ENCODE measurements around the gene IL36A. TPM values are rescaled to one million over a fixed set of nuclear protein-coding genes. Genes with fewer than 3 reads are reported as not detected.

Gene IL36A
- total RNA-seq, 2 experiments from 2014 or later, result 0.29 to 0.53 TPM

- ChIA-PET CTCF (interaction anchor here (1.6 kb wide), 1 partner anchor 86 kb away, joined by 4 read pairs; no protein-coding TSS in a partner anchor), POLR2A (no interaction called here)
- H3K9me3 Mint-ChIP-seq (ENCODE audit: insufficient read depth), result no peaks in the 10 kb centered on the region
- DNase-seq (no peak), ATAC-seq (no peak)
- no peaks in the 10 kb centered on the region for H3K4me1 Mint-ChIP-seq (ENCODE audit: low read depth)
- H3K27ac Mint-ChIP-seq, result no peak overlapping the region
- peaks cover 41% of the 10 kb centered on the region for H3K27me3 Mint-ChIP-seq (ENCODE audit: low read depth)
- H3K36me3 Mint-ChIP-seq (ENCODE audit: low read depth), result no peaks in the 10 kb centered on the region
- no peak overlapping the region for H3K4me3 Mint-ChIP-seq
Measured at GRCh38 chr2:113027691-113028090, 22.4 kb downstream of the IL36A start.

GRCh38 chr2:113028112-113028511, 22.9 kb downstream of the IL36A start:
- DNase-seq (no peak), ATAC-seq (no peak)
- CTCF ChIA-PET, result interaction anchor here (1.6 kb wide), 1 partner anchor 86 kb away, joined by 4 read pairs; no protein-coding TSS in a partner anchor
- peaks cover 40% of the 10 kb centered on the region for H3K27me3 Mint-ChIP-seq (ENCODE audit: low read depth)
- no peak overlapping the region for H3K4me3 Mint-ChIP-seq
- no peak overlapping the region for H3K27ac Mint-ChIP-seq
- H3K36me3 Mint-ChIP-seq (ENCODE audit: low read depth), result no peaks in the 10 kb centered on the region
- H3K9me3 Mint-ChIP-seq (ENCODE audit: insufficient read depth), result no peaks in the 10 kb centered on the region
- no peaks in the 10 kb centered on the region for H3K4me1 Mint-ChIP-seq (ENCODE audit: low read depth)
- POLR2A ChIA-PET, result no interaction called here

GRCh38 chr2:113032737-113033136, 27.5 kb downstream of the IL36A start:
- ATAC-seq, result no peak
- H3K27me3 Mint-ChIP-seq (ENCODE audit: low read depth), result peaks cover 21% of the 10 kb centered on the region
- H3K9me3 Mint-ChIP-seq (ENCODE audit: insufficient read depth), result no peaks in the 10 kb centered on the region
- H3K4me1 Mint-ChIP-seq (ENCODE audit: low read depth), result no peaks in the 10 kb centered on the region
- H3K27ac Mint-ChIP-seq, result no peak overlapping the region
- no peaks in the 10 kb centered on the region for H3K36me3 Mint-ChIP-seq (ENCODE audit: low read depth)
- no peak overlapping the region for H3K4me3 Mint-ChIP-seq
- POLR2A ChIA-PET, result no interaction called here
- DNase-seq, result no peak
- CTCF ChIA-PET, result interaction anchor here (1.1 kb wide), 1 partner anchor 47 kb away, joined by 5 read pairs; no protein-coding TSS in a partner anchor

GRCh38 chr2:113034016-113034415, 28.8 kb downstream of the IL36A start:
- Mint-ChIP-seq H3K27ac (no peak overlapping the region), H3K9me3 (ENCODE audit: insufficient read depth) (no peaks in the 10 kb centered on the region), H3K27me3 (ENCODE audit: low read depth) (peaks cover 11% of the 10 kb centered on the region), H3K4me1 (ENCODE audit: low read depth) (no peaks in the 10 kb centered on the region), H3K36me3 (ENCODE audit: low read depth) (no peaks in the 10 kb centered on the region), H3K4me3 (no peak overlapping the region)
- ATAC-seq (no peak), DNase-seq (no peak)
- CTCF ChIA-PET, result interaction anchor here (1.1 kb wide), 1 partner anchor 46 kb away, joined by 5 read pairs; no protein-coding TSS in a partner anchor
- POLR2A ChIA-PET, result no interaction called here

- H3K4me3 Mint-ChIP-seq, result no peak overlapping the region
- no peaks in the 10 kb centered on the region for H3K4me1 Mint-ChIP-seq (ENCODE audit: low read depth)
- no peak overlapping the region for H3K27ac Mint-ChIP-seq
- ATAC-seq, result no peak
- no peak for DNase-seq
- ChIA-PET CTCF (interaction anchor here (1.3 kb wide), 1 partner anchor 95 kb away, joined by 3 read pairs; no protein-coding TSS in a partner anchor), POLR2A (no interaction called here)
- H3K27me3 Mint-ChIP-seq (ENCODE audit: low read depth), result peaks cover 11% of the 10 kb centered on the region
- H3K36me3 Mint-ChIP-seq (ENCODE audit: low read depth), result no peaks in the 10 kb centered on the region
- H3K9me3 Mint-ChIP-seq (ENCODE audit: insufficient read depth), result no peaks in the 10 kb centered on the region
Measured at GRCh38 chr2:113036763-113037162, 31.5 kb downstream of the IL36A start.

- Mint-ChIP-seq H3K27ac (no peak overlapping the region), H3K9me3 (ENCODE audit: insufficient read depth) (no peaks in the 10 kb centered on the region), H3K36me3 (ENCODE audit: low read depth) (no peaks in the 10 kb centered on the region), H3K4me1 (ENCODE audit: low read depth) (no peaks in the 10 kb centered on the region), H3K27me3 (ENCODE audit: low read depth) (peaks cover 8% of the 10 kb centered on the region), H3K4me3 (no peak overlapping the region)
- DNase-seq (no peak), ATAC-seq (no peak)
- CTCF ChIA-PET, result interaction anchor here (1.0 kb wide), 1 partner anchor 14 kb away, joined by 3 read pairs; no protein-coding TSS in a partner anchor
- POLR2A ChIA-PET, result interaction anchor here (0.6 kb wide), 1 partner anchor 10 kb away, joined by 3 read pairs; no protein-coding TSS in a partner anchor
Measured at GRCh38 chr2:113038291-113038690, 33.0 kb downstream of the IL36A start.

- Mint-ChIP-seq H3K27ac (no peak overlapping the region), H3K4me1 (ENCODE audit: low read depth) (no peaks in the 10 kb centered on the region), H3K27me3 (ENCODE audit: low read depth) (peaks cover 6% of the 10 kb centered on the region), H3K36me3 (ENCODE audit: low read depth) (no peaks in the 10 kb centered on the region), H3K9me3 (ENCODE audit: insufficient read depth) (no peaks in the 10 kb centered on the region), H3K4me3 (no peak overlapping the region)
- ATAC-seq, result no peak
- ChIA-PET CTCF (interaction anchor here (1.0 kb wide), 1 partner anchor 13 kb away, joined by 3 read pairs; no protein-coding TSS in a partner anchor), POLR2A (no interaction called here)
- DNase-seq, result no peak
Measured at GRCh38 chr2:113039158-113039557, 33.9 kb downstream of the IL36A start.

- no peak overlapping the region for H3K27ac Mint-ChIP-seq
Measured at GRCh38 chr2:113039719-113040118, 34.5 kb downstream of the IL36A start.

GRCh38 chr2:113041871-113042270, 36.6 kb downstream of the IL36A start:
- CTCF ChIA-PET, result interaction anchor here (1.0 to 1.6 kb wide), 3 partner anchors 12 to 101 kb away, joined by 3 read pairs; no protein-coding TSS in a partner anchor
- H3K36me3 Mint-ChIP-seq (ENCODE audit: low read depth), result no peaks in the 10 kb centered on the region

More at GRCh38 chr2:113039719-113040118, 34.5 kb downstream of the IL36A start:
- no peaks in the 10 kb centered on the region for H3K4me1 Mint-ChIP-seq (ENCODE audit: low read depth)
- ATAC-seq, result no peak
- H3K36me3 Mint-ChIP-seq (ENCODE audit: low read depth), result no peaks in the 10 kb centered on the region
- H3K4me3 Mint-ChIP-seq, result no peak overlapping the region
- no peak for DNase-seq
- ChIA-PET POLR2A (no interaction called here), CTCF (no interaction called here)
- no peaks in the 10 kb centered on the region for H3K9me3 Mint-ChIP-seq (ENCODE audit: insufficient read depth)
- H3K27me3 Mint-ChIP-seq (ENCODE audit: low read depth), result peaks cover 6% of the 10 kb centered on the region

GRCh38 chr2:113046465-113046864, 41.2 kb downstream of the IL36A start:
- Mint-ChIP-seq H3K9me3 (ENCODE audit: insufficient read depth) (no peaks in the 10 kb centered on the region), H3K27ac (no peak overlapping the region), H3K4me1 (ENCODE audit: low read depth) (no peaks in the 10 kb centered on the region), H3K36me3 (ENCODE audit: low read depth) (no peaks in the 10 kb centered on the region), H3K4me3 (no peak overlapping the region), H3K27me3 (ENCODE audit: low read depth) (peaks cover 8% of the 10 kb centered on the region)
- no peak for DNase-seq
- ATAC-seq, result no peak
- ChIA-PET POLR2A (no interaction called here), CTCF (no interaction called here)

More at GRCh38 chr2:113041871-113042270, 36.6 kb downstream of the IL36A start:
- Mint-ChIP-seq H3K27ac (no peak overlapping the region), H3K4me1 (ENCODE audit: low read depth) (no peaks in the 10 kb centered on the region), H3K27me3 (ENCODE audit: low read depth) (peaks cover 8% of the 10 kb centered on the region), H3K9me3 (ENCODE audit: insufficient read depth) (no peaks in the 10 kb centered on the region), H3K4me3 (no peak overlapping the region)
- POLR2A ChIA-PET, result no interaction called here
- ATAC-seq (no peak), DNase-seq (no peak)

- Mint-ChIP-seq H3K27ac (no peak overlapping the region), H3K9me3 (ENCODE audit: insufficient read depth) (peaks cover 12% of the 10 kb centered on the region), H3K4me1 (ENCODE audit: low read depth) (peaks cover 6% of the 10 kb centered on the region), H3K4me3 (no peak overlapping the region), H3K27me3 (ENCODE audit: low read depth) (peaks cover 4% of the 10 kb centered on the region), H3K36me3 (ENCODE audit: low read depth) (no peaks in the 10 kb centered on the region)
- POLR2A ChIA-PET, result no interaction called here
- CTCF ChIA-PET, result interaction anchor here (1.0 to 1.5 kb wide), 2 partner anchors 13 to 110 kb away, joined by 3 to 4 read pairs; no protein-coding TSS in a partner anchor
- no peak for ATAC-seq
- DNase-seq, result no peak
Measured at GRCh38 chr2:113050921-113051895, 45.9 kb downstream of the IL36A start.

- POLR2A ChIA-PET, result no interaction called here
Measured at GRCh38 chr2:113052396-113052917, 47.2 kb downstream of the IL36A start, which contains the start of gene IL36B. TSS of gene IL36B (minus strand) at chr2:113052867.

More at GRCh38 chr2:113052396-113052917, 47.2 kb downstream of the IL36A start, which contains the start of gene IL36B:
- Mint-ChIP-seq H3K9me3 (ENCODE audit: insufficient read depth) (peaks cover 12% of the 10 kb centered on the region), H3K27ac (no peak within 1 kb of the TSS), H3K4me3 (no peak within 1 kb of the TSS), H3K4me1 (ENCODE audit: low read depth) (peaks cover 6% of the 10 kb centered on the region), H3K27me3 (ENCODE audit: low read depth) (peaks cover 4% of the 10 kb centered on the region), H3K36me3 (ENCODE audit: low read depth) (no peaks in the 10 kb centered on the region)
- CTCF ChIA-PET, result interaction anchor here (1.0 to 1.5 kb wide), 2 partner anchors 14 to 111 kb away, joined by 3 to 4 read pairs; no protein-coding TSS in a partner anchor
- no peak for DNase-seq
- no peak for ATAC-seq
